Neural cell (in vitro differentiated cells): ENCODE results near the gene DNAJC8. TPM values are rescaled to one million over a fixed set of nuclear protein-coding genes. Genes with fewer than 3 reads are reported as not detected.

ENCODE experiments used
- H2AFZ ChIP-seq: fragments of 200-600, 300-800 bp; sonication (generic), shearing (Covaris generic); 2 replicates; pipeline ENCODE4 v1.6.0; 2014; ENCODE audit warnings: low read depth, mild to moderate bottlenecking, antibody characterized with exemption, low read length, moderate library complexity
- H3F3A ChIP-seq: fragments of 200-600 bp; shearing (Covaris generic); 2 replicates; pipeline ENCODE4 v1.6.1; 2016; ENCODE audit warnings: mild to moderate bottlenecking, moderate library complexity, mixed read lengths, antibody characterized with exemption, low read length; ENCODE audit not compliant: insufficient read depth, poor library complexity, severe bottlenecking
- H3K27ac ChIP-seq: fragments of 200-600, 300-800 bp; sonication (generic), shearing (Covaris generic); 2 replicates; pipeline ENCODE4 v1.5.1; 2014; ENCODE audit warnings: mild to moderate bottlenecking, low read length, moderate library complexity
- H3K27me3 ChIP-seq: fragments of 300-800, 200-600 bp; sonication (generic), shearing (Covaris generic); 2 replicates; pipeline ENCODE4 v1.6.0; 2014; ENCODE audit warnings: mild to moderate bottlenecking, low read depth, low read length, moderate library complexity; ENCODE audit not compliant: insufficient read depth
- H3K36me3 ChIP-seq: fragments of 300-800, 200-600 bp; sonication (generic), shearing (Covaris generic); 2 replicates; pipeline ENCODE4 v1.5.1; 2014; ENCODE audit warnings: mild to moderate bottlenecking, antibody characterized with exemption, low read length, moderate library complexity; ENCODE audit not compliant: insufficient read depth
- H3K4me2 ChIP-seq: fragments of 300-800, 200-600 bp; sonication (generic), shearing (Covaris generic); 2 replicates; pipeline ENCODE4 v1.6.0; 2014; ENCODE audit warnings: mild to moderate bottlenecking, low read length
- H3K4me3 ChIP-seq: fragments of 300-800, 200-600 bp; sonication (generic), shearing (Covaris generic); 2 replicates; pipeline ENCODE4 v1.5.1; 2014; ENCODE audit warnings: mild to moderate bottlenecking, low read length, moderate library complexity
- H3K79me2 ChIP-seq: fragments of 200-600 bp; shearing (Covaris generic); replicated peaks from 2 replicates; pipeline ENCODE4 v1.6.0; 2014; ENCODE audit warnings: mild to moderate bottlenecking, low read length, moderate library complexity; ENCODE audit not compliant: insufficient read depth
- H3K9ac ChIP-seq: fragments of 300-800, 200-600 bp; sonication (generic), shearing (Covaris generic); 2 replicates; pipeline ENCODE4 v1.6.1; 2016; ENCODE audit warnings: mild to moderate bottlenecking, low read length, mixed read lengths
- H3K9me2 ChIP-seq: fragments of 200-600 bp; shearing (Covaris generic); 2 replicates; pipeline ENCODE4 v1.6.1; 2016; ENCODE audit warnings: mild to moderate bottlenecking, low read length, mixed read lengths; ENCODE audit not compliant: insufficient read depth
- H3K9me3 ChIP-seq: fragments of 200-600, 300-800 bp; sonication (generic), shearing (Covaris generic); 2 replicates; pipeline ENCODE4 v1.6.1; 2016; ENCODE audit warnings: mild to moderate bottlenecking, mixed run types, low read length, moderate library complexity, mixed read lengths
- H4K20me1 ChIP-seq: fragments of 200-600 bp; shearing (Covaris generic); 2 replicates; pipeline ENCODE4 v1.6.1; 2016; ENCODE audit warnings: mild to moderate bottlenecking, mixed run types; ENCODE audit not compliant: insufficient read depth
- CTCF ChIP-seq: fragments of 450-650 bp; IDR thresholded peaks from 2 replicates; pipeline ENCODE4 v1.5.1; 2014; ENCODE audit warnings: antibody characterized with exemption, mild to moderate bottlenecking, moderate library complexity; ENCODE audit not compliant: poor library complexity, severe bottlenecking
- EP300 ChIP-seq: fragments of 450-650 bp; conservative IDR thresholded peaks from 2 replicates; pipeline ENCODE4 v1.6.1; 2014; ENCODE audit warnings: antibody characterized with exemption, mild to moderate bottlenecking, moderate library complexity; ENCODE audit not compliant: poor library complexity, severe bottlenecking
- EZH2 ChIP-seq: fragments of 200-600, 300-800 bp; shearing (Covaris generic), sonication (generic); IDR thresholded peaks from 2 replicates; pipeline ENCODE4 v1.6.1; 2014; ENCODE audit warnings: antibody characterized with exemption, low read length, borderline replicate concordance, mild to moderate bottlenecking; ENCODE audit not compliant: insufficient read depth, poor library complexity, severe bottlenecking
- MXI1 ChIP-seq: fragments of 450-650 bp; conservative IDR thresholded peaks from 2 replicates; pipeline ENCODE4 v1.6.1; 2014; ENCODE audit warnings: antibody characterized with exemption, mild to moderate bottlenecking; ENCODE audit not compliant: poor library complexity, severe bottlenecking
- POLR2AphosphoS5 ChIP-seq: IDR thresholded peaks from 2 replicates; pipeline ENCODE4 v1.6.1; 2012
- RAD21 ChIP-seq: fragments of 450-650 bp; conservative IDR thresholded peaks from 2 replicates; pipeline ENCODE4 v1.6.1; 2014; ENCODE audit warnings: antibody characterized with exemption, mild to moderate bottlenecking, moderate library complexity
- REST ChIP-seq: IDR thresholded peaks from 2 replicates; pipeline ENCODE4 v1.6.1; 2012; ENCODE audit warnings: borderline replicate concordance
- SMC3 ChIP-seq: fragments of 450-650 bp; conservative IDR thresholded peaks from 2 replicates; pipeline ENCODE4 v1.6.1; 2014; ENCODE audit warnings: antibody characterized with exemption, mild to moderate bottlenecking, moderate library complexity; ENCODE audit not compliant: poor library complexity
- TAF1 ChIP-seq: IDR thresholded peaks from 2 replicates; pipeline ENCODE4 v1.6.1; 2012; ENCODE audit warnings: low read depth
- polyA plus RNA-seq: library from polyadenylated mRNA; depleted of rRNA; stranded (reverse); fragments of >200 nt; gene quantifications from 2 replicates; pipeline ENCODE4 v1.2.3, GENCODE V29; 2014

The DNAJC8 gene
- polyA plus RNA-seq, 1 donor from 2014 or later: 184 TPM

- no peaks in the 10 kb centered on the region for H3K36me3 ChIP-seq
- no peaks in the 10 kb centered on the region for H3F3A ChIP-seq
- no peaks in the 10 kb centered on the region for H4K20me1 ChIP-seq
- H3K4me3 ChIP-seq: no peak overlapping the region
- no peaks in the 10 kb centered on the region for H3K9me3 ChIP-seq
- H3K4me2 ChIP-seq: no peak overlapping the region
- no peak for TF ChIP-seq MXI1
- no peak for TF ChIP-seq RAD21
- TF ChIP-seq EP300: no peak
- no peak for TF ChIP-seq CTCF
- no peak for TF ChIP-seq REST
- TF ChIP-seq SMC3: no peak
- TF ChIP-seq TAF1: no peak
- no peak for TF ChIP-seq POLR2AphosphoS5
- no peak for TF ChIP-seq EZH2
- H2AFZ ChIP-seq: no peak overlapping the region
- H3K79me2 ChIP-seq: peaks cover 36% of the 10 kb centered on the region
- H3K9ac ChIP-seq: no peak overlapping the region
- H3K27me3 ChIP-seq: no peaks in the 10 kb centered on the region
- H3K27ac ChIP-seq: no peak overlapping the region
- no peaks in the 10 kb centered on the region for H3K9me2 ChIP-seq
Observed at GRCh38 chr1:28266920-28267322, 34.1 kb upstream of the DNAJC8 start.

GRCh38 chr1:28265577-28265976 lies 32.7 kb upstream of the DNAJC8 start:
- no peak overlapping the region for H3K4me3 ChIP-seq
- H3K9ac ChIP-seq: no peak overlapping the region
- H3K4me2 ChIP-seq: no peak overlapping the region
- no peaks in the 10 kb centered on the region for H4K20me1 ChIP-seq
- no peaks in the 10 kb centered on the region for H3F3A ChIP-seq
- H3K9me3 ChIP-seq: no peaks in the 10 kb centered on the region
- H3K27ac ChIP-seq: no peak overlapping the region
- no peaks in the 10 kb centered on the region for H3K36me3 ChIP-seq
- H2AFZ ChIP-seq: no peak overlapping the region
- no peaks in the 10 kb centered on the region for H3K9me2 ChIP-seq
- H3K27me3 ChIP-seq: no peaks in the 10 kb centered on the region
- peaks cover 47% of the 10 kb centered on the region for H3K79me2 ChIP-seq
- TF ChIP-seq TAF1 (no peak), POLR2AphosphoS5 (no peak), RAD21 (no peak), CTCF (no peak), MXI1 (no peak), EP300 (no peak), SMC3 (no peak), REST (no peak), EZH2 (no peak)
